H1 (cell line): ENCODE measurements around the gene RTTN.

Experiments
- BACH1 ChIP-seq: IDR thresholded peaks from 2 replicates; pipeline ENCODE4 v1.6.1; 2012; ENCODE audit warnings: low read length, improper control_type of control experiment
- CEBPB ChIP-seq: IDR thresholded peaks from 2 replicates; pipeline ENCODE4 v1.6.1; 2012; ENCODE audit warnings: low read depth, low read length
- CTCF ChIP-seq, 3 experiments: IDR thresholded peaks; 1 replicate in 2 of 3; 2 replicates in 1 of 3; pipeline versions ENCODE4 v1.5.1 to v1.6.1; 2011; ENCODE audit warnings: low read length in 3 of 3, mild to moderate bottlenecking in 3 of 3, inconsistent platforms in 2 of 3, low read depth in 1 of 3, moderate library complexity in 1 of 3; ENCODE audit not compliant: insufficient read depth in 1 of 3; ENCODE audit errors: control extremely low read depth in 1 of 3
- EP300 ChIP-seq, 2 experiments: IDR thresholded peaks; 1 replicate in 1 of 2; 2 replicates in 1 of 2; pipeline ENCODE4 v1.6.1; 2011 to 2012; ENCODE audit warnings: low read depth in 2 of 2, low read length in 2 of 2, mild to moderate bottlenecking in 2 of 2, borderline replicate concordance in 1 of 2, inconsistent platforms in 1 of 2, moderate library complexity in 1 of 2
- EZH2 ChIP-seq: fragments of 200-600 bp; sonication (generic); IDR thresholded peaks from 2 replicates; pipeline ENCODE4 v1.7.1; 2012; ENCODE audit warnings: low read depth, mild to moderate bottlenecking, moderate library complexity, low read length, inconsistent platforms; ENCODE audit not compliant: severe bottlenecking
- FOSL1 ChIP-seq: IDR thresholded peaks from 2 replicates; pipeline ENCODE4 v1.6.1; 2011; ENCODE audit warnings: mild to moderate bottlenecking, low read depth, low read length, moderate library complexity; ENCODE audit not compliant: insufficient read depth
- POLR2AphosphoS5 ChIP-seq: IDR thresholded peaks from 2 replicates; pipeline ENCODE4 v1.6.1; 2011; ENCODE audit warnings: low read depth, low read length
- RNF2 ChIP-seq: fragments of 200-900, 300-1000 bp; sonication (generic); IDR thresholded peaks from 2 replicates; pipeline ENCODE4 v1.7.1; 2016; ENCODE audit warnings: borderline replicate concordance, low read depth, mild to moderate bottlenecking, antibody characterized with exemption, low read length; ENCODE audit not compliant: poor library complexity, severe bottlenecking; ENCODE audit errors: missing control alignments
- SIRT6 ChIP-seq: IDR thresholded peaks from one replicate; pipeline ENCODE4 v1.7.1; 2012; ENCODE audit warnings: low read length, inconsistent platforms
- TAF1 ChIP-seq: IDR thresholded peaks from 2 replicates; pipeline ENCODE4 v1.6.1; 2011; ENCODE audit warnings: mild to moderate bottlenecking, low read depth, low read length
- TCF12 ChIP-seq: IDR thresholded peaks from 2 replicates; pipeline ENCODE4 v1.6.1; 2011; ENCODE audit warnings: low read depth, mild to moderate bottlenecking, low read length

- TF ChIP-seq SIRT6 (no peak), CTCF (IDR thresholded peaks at IDR 0.05; ENCODE audit: control extremely low read depth in 1 of 3, insufficient read depth in 1 of 3, low read depth in 1 of 3, low read length in 3 of 3) (no peak), TAF1 (no peak), POLR2AphosphoS5 (no peak), RNF2 (no peak), CEBPB (no peak), EP300 (IDR thresholded peaks at IDR 0.05; ENCODE audit: borderline replicate concordance in 1 of 2, low read depth in 2 of 2, low read length in 2 of 2) (no peak), EZH2 (no peak), BACH1 (no peak), FOSL1 (no peak), TCF12 (no peak)
These were observed 248.5 kb downstream of the RTTN start for GRCh38 chr18:69956665-69957620.
